ENCODE measurements around the gene ATP6V1G2.

Gene ATP6V1G2

DNA sequence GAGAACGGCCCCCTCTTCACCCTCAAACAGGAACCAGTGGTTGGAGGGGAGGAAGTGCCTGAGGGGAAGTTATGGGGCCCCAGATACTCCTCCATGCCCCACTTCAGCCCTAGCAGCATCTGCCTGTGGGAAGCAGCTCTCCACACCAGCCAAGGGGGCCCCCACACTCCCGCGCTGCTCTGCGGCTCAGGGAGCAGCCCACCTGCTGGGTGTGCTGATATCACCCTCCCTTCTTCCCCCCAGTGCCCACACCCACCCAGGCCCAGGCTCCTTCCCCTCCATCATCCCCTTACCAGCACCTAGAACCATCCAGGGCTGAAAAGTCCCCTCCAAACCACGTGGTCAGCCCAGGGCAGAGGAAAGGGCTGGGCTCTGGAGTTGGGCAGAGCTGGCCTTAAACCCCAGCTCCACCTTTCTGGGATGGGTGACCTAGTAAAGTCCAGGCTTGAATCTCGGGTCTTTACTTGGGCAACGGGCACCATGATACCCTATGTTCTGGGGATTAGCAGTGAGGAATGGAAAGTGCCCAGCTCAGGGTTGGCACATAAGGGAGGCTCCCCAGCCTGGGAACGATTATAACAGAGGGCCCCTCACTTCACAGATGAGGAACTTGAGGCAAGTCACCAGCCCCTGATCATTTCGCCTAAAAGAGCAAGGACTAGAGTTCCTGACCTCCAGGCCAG, 40.3 kb upstream of the ATP6V1G2 start:
- no peak for DNase-seq
- H3K36me3 ChIP-seq: no peaks in the 10 kb centered on the region
- H3K9me3 ChIP-seq: no peaks in the 10 kb centered on the region
- TF ChIP-seq, protein P1, sequence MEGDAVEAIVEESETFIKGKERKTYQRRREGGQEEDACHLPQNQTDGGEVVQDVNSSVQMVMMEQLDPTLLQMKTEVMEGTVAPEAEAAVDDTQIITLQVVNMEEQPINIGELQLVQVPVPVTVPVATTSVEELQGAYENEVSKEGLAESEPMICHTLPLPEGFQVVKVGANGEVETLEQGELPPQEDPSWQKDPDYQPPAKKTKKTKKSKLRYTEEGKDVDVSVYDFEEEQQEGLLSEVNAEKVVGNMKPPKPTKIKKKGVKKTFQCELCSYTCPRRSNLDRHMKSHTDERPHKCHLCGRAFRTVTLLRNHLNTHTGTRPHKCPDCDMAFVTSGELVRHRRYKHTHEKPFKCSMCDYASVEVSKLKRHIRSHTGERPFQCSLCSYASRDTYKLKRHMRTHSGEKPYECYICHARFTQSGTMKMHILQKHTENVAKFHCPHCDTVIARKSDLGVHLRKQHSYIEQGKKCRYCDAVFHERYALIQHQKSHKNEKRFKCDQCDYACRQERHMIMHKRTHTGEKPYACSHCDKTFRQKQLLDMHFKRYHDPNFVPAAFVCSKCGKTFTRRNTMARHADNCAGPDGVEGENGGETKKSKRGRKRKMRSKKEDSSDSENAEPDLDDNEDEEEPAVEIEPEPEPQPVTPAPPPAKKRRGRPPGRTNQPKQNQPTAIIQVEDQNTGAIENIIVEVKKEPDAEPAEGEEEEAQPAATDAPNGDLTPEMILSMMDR (IDR thresholded peaks at IDR 0.05): no peak
- intact Hi-C loops (cut with DNase I; ENCODE audit: low total_unique reads): no loop called here
- peaks cover 0 to 7% (median 4%) of the 10 kb centered on the region in 4 donors for H3K4me1 ChIP-seq
- no peak overlapping the region for H3K27ac ChIP-seq
- H3K27me3 ChIP-seq: peaks cover 0 to 23% of the 10 kb centered on the region in 2 donors
- H3K4me3 ChIP-seq: no peak overlapping the region

DNA sequence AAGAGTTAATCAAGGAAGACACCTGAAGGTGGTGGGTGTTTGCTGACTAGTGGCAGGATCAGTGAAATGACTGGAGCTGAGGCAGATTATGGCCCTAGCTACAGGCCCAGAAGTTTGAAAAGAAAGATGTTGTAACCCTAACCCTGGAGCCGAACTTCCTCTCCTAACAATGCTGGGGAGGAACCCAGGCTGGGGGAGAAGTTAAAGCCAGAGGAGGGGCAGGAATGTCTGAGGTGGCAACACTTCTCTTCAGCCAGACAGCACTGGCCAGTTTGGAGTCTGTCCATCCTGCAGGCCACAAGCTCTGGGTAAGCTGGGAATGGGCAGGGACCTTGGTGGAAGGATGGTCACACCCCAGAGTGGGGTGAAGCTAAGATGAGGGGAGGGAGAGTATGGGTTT, 39.6 kb upstream of the ATP6V1G2 start, which contains the start of gene LST1:
Gene LST1, plus strand, starts transcription at position 270 of the 400 bp plus-strand sequence. CDS start 1,023 bp downstream, outside the sequence.
- Histone ChIP-seq H3K4me1 (peaks cover 0 to 13% (median 8%) of the 10 kb centered on the region in 4 donors), H3K27me3 (peaks cover 0 to 23% of the 10 kb centered on the region in 2 donors), H3K9me3 (no peaks in the 10 kb centered on the region), H3K4me3 (no peak within 1 kb of the TSS), H3K27ac (no peak within 1 kb of the TSS), H3K36me3 (no peaks in the 10 kb centered on the region)
- TF ChIP-seq, protein P1 (IDR thresholded peaks at IDR 0.05): no peak
- peak in 1 of 2 donors; percentile 47 for DNase-seq
- intact Hi-C loops (cut with DNase I; ENCODE audit: low total_unique reads): no loop called here

DNA sequence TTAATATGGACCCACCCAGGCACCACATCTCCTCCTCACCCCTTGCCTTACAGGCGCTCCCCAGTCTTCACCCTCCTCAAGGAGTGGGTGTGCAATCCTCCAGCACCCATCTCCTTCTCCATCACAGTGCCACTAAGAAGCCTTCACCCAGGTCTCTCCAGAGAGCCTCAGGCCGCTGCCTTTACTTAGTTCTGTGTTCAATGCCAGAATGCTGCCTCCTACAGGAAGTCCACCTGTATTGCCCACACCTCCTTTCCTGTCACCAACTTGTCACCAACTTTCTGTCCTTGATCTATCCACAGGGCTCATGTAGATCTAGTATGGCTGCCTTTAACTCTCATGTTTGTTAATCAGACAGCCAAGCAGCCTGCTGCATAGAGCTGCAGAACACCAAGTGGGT, 39.1 kb upstream of the ATP6V1G2 start:
- Histone ChIP-seq H3K27ac (no peak overlapping the region), H3K9me3 (no peaks in the 10 kb centered on the region), H3K27me3 (peaks cover 0 to 23% of the 10 kb centered on the region in 2 donors), H3K4me1 (peaks cover 0 to 14% (median 10%) of the 10 kb centered on the region in 4 donors), H3K36me3 (no peaks in the 10 kb centered on the region), H3K4me3 (no peak overlapping the region)
- intact Hi-C loops (cut with DNase I; ENCODE audit: low total_unique reads): no loop called here
- TF ChIP-seq, protein P1 (IDR thresholded peaks at IDR 0.05): no peak
- no peak for DNase-seq

DNA sequence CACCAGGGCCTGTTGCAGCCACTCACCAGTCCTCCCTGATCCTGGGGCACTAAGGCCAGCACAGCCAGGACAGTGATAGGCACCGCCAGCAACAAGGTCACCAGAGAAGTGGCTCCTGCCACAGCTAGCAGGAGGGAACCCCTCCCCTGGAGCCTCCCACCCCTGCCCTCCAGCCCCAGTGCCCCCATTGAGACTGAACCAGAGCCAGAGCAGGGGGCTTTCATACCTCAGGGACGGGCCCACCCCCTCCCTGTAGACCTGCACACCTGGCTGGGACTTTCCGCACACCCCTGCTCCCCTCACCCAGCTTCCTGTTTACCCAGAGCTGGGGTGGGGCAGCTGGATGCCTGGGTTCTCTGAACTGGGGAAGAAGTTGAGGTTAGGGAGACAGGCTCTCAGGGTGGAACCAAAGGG, 35.8 kb upstream of the ATP6V1G2 start, which contains the start of gene LTB:
Gene LTB, minus strand, starts transcription at position 195 of the 414 bp plus-strand sequence. Its CDS starts 7 bp downstream, at position 188.
- no peak for DNase-seq
- H3K4me1 ChIP-seq: peaks cover 0 to 16% (median 11%) of the 10 kb centered on the region in 4 donors
- peak within 1 kb of the TSS; percentile 56 to 76 for H3K27ac ChIP-seq
- intact Hi-C loops (cut with DNase I; ENCODE audit: low total_unique reads): no loop called here
- no peaks in the 10 kb centered on the region for H3K36me3 ChIP-seq
- peak within 1 kb of the TSS; percentile 61 to 66 for H3K4me3 ChIP-seq
- H3K9me3 ChIP-seq: no peaks in the 10 kb centered on the region
- TF ChIP-seq, protein P1 (IDR thresholded peaks at IDR 0.05): no peak
- peaks cover 0 to 10% of the 10 kb centered on the region in 2 donors for H3K27me3 ChIP-seq

DNA sequence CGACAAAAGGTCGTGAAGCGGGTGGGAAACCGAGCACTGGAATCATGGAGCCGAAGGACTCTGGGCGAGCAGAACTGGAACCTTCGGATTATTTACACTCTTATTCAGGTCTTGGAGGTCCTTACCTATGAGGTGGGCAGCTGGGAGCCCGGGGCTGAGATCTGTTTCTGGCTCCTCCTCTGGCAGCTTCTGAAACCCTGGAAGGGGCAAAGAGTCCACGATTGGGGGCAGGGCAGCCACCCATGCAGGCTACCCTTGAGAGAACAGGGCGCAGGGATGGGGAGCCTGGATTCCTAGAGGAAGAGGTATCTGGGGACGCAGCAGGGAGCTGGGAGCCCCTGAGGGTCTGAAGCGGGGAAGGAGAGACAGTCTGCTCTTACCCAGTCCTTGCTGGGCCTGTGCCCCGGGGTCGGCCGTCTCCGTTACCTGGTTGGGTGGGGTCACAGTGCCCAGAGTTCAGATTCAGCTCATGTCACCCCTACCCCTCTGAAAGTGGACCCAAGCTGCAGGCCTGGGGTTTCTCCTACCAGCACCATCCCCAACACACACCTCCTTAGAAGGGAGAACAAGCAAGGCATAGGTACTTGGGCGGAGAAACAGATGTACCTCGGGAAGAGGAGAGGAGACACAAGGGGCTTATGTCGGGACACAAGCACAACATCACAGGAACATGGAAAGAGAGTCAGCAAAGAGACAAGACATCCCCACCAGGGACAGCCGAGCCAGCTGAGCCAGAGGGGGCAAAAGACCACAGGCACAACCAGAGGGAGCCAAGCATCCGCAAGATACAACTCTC, 35.2 kb upstream of the ATP6V1G2 start:
- intact Hi-C loops (cut with DNase I; ENCODE audit: low total_unique reads): no loop called here
- Histone ChIP-seq H3K9me3 (no peaks in the 10 kb centered on the region), H3K27me3 (peaks cover 0 to 4% of the 10 kb centered on the region in 2 donors), H3K36me3 (no peaks in the 10 kb centered on the region), H3K4me1 (peaks cover 0 to 16% (median 11%) of the 10 kb centered on the region in 4 donors), H3K4me3 (peak overlapping the region; percentile 61 to 66), H3K27ac (peak overlapping the region; percentile 56 to 76)
- TF ChIP-seq, protein P1 (IDR thresholded peaks at IDR 0.05): no peak
- DNase-seq: no peak

Measured in tibial artery (tissue), 4 donors.